HepG2 (cell line): ENCODE results near the gene TRIM66. TPM values are rescaled to one million over a fixed set of nuclear protein-coding genes. Genes with fewer than 3 reads are reported as not detected.

Experiments used
- ATAC-seq: fragments of 200-7000 bp; cut with Tn5 transposase; 3 replicates; pipeline ENCODE4 v1.9.1; 2020; ENCODE audit warnings: mild to moderate bottlenecking, moderate library complexity
- BruUV-seq: library from RNA; stranded (reverse); fragments of 400-500 nt; replicated peaks from 2 replicates; lab custom pipeline; 2021; lab: Mats Ljungman, UMichigan
- CTCF ChIA-PET: fragments of 300-600 bp; formaldehyde crosslinking; extraction: SDS; loops from one replicate; lab custom pipeline; 2021; ENCODE audit warnings: low total read pairs, inconsistent platforms, low intra/inter-chr PET ratio; lab: Yijun Ruan, JAX
- POLR2A ChIA-PET: fragments of 350-600 bp; sonication (Branson Sonifier 250); formaldehyde crosslinking; loops from one replicate; lab custom pipeline; 2020; ENCODE audit warnings: antibody characterized with exemption, inconsistent platforms; lab: Yijun Ruan, JAX
- DNase-seq: peaks from one replicate; pipeline ENCODE4 v3.0.0-alpha.2; 2015; ENCODE audit warnings: low spot score
- FAIRE-seq: peaks from 3 replicates; lab custom pipeline; 2011; peaks lifted over from hg19 to GRCh38; lab: Jason Lieb, UNC
- H2AFZ ChIP-seq: one replicate; pipeline ENCODE4 v1.6.1; 2011; ENCODE audit warnings: low read length, inconsistent platforms
- H3K27ac ChIP-seq: fragments of 300-600 bp; 3 replicates; pipeline ENCODE4 v1.8.0; 2011; ENCODE audit warnings: mixed run types, mild to moderate bottlenecking, mixed read lengths, low read length, inconsistent platforms; ENCODE audit not compliant: insufficient read depth; ENCODE audit errors: extremely low read length
- H3K27me3 ChIP-seq, 2 experiments: fragments of 200-600 bp in 1 of 2; 2 replicates in 1 of 2; 3 replicates in 1 of 2; pipeline versions ENCODE4 v1.6.0 to v1.8.0; 2011; ENCODE audit warnings: low read length in 2 of 2, mild to moderate bottlenecking in 2 of 2, moderate library complexity in 2 of 2, inconsistent platforms in 1 of 2; ENCODE audit not compliant: insufficient read depth in 2 of 2, control insufficient read depth in 1 of 2
- H3K36me3 ChIP-seq, 2 experiments: fragments of 200-600 bp in 1 of 2; replicated peaks in 1 of 2; 2 replicates in 1 of 2; 3 replicates in 1 of 2; pipeline versions ENCODE4 v1.5.1 to v1.8.0; 2011; ENCODE audit warnings: low read length in 2 of 2, inconsistent platforms in 1 of 2; ENCODE audit not compliant: insufficient read depth in 2 of 2, control insufficient read depth in 1 of 2
- H3K4me1 ChIP-seq: 2 replicates; pipeline ENCODE4 v1.5.1; 2012; ENCODE audit warnings: low read length, inconsistent platforms; ENCODE audit not compliant: insufficient read depth
- H3K4me2 ChIP-seq: 2 replicates; pipeline ENCODE4 v1.6.0; 2011; ENCODE audit warnings: low read depth, low read length, inconsistent platforms
- H3K4me3 ChIP-seq, 3 experiments: fragments of 200-600 bp in 1 of 3; sonication (generic), shearing (Covaris generic) in 1 of 3; replicated peaks in 1 of 3; 2 replicates each; pipeline ENCODE4 v1.5.1; 2011 to 2016; ENCODE audit warnings: low read length in 3 of 3, inconsistent platforms in 2 of 3, low read depth in 2 of 3, mild to moderate bottlenecking in 2 of 3, control low read depth in 1 of 3, mixed read lengths in 1 of 3; ENCODE audit not compliant: insufficient read depth in 1 of 3
- H3K79me2 ChIP-seq: one replicate; pipeline ENCODE4 v1.6.1; 2011; ENCODE audit warnings: low read length, inconsistent platforms; ENCODE audit not compliant: insufficient read depth
- H3K9ac ChIP-seq: 2 replicates; pipeline ENCODE4 v1.6.0; 2011; ENCODE audit warnings: mild to moderate bottlenecking, low read depth, low read length, inconsistent platforms; ENCODE audit not compliant: insufficient read depth
- H3K9me3 ChIP-seq: 2 replicates; pipeline ENCODE4 v1.5.1; 2012; ENCODE audit warnings: mild to moderate bottlenecking, low read length
- H4K20me1 ChIP-seq: 2 replicates; pipeline ENCODE4 v1.6.0; 2011; ENCODE audit warnings: inconsistent platforms, mild to moderate bottlenecking, low read length, moderate library complexity; ENCODE audit not compliant: insufficient read depth
- ARNTL ChIP-seq: sonication (generic); formaldehyde crosslinking; IDR thresholded peaks from 2 replicates; pipeline ENCODE4 v1.4.0; 2020; ENCODE audit warnings: mild to moderate bottlenecking, missing genetic modification reagents
- ATF1 ChIP-seq: IDR thresholded peaks from 2 replicates; pipeline ENCODE4 v1.6.1; 2016; ENCODE audit warnings: mild to moderate bottlenecking, control low read depth
- ATF7-NPFF ChIP-seq: sonication (generic); formaldehyde crosslinking; IDR thresholded peaks from 2 replicates; pipeline ENCODE4 v1.8.1; 2023; ENCODE audit warnings: mild to moderate bottlenecking, low read depth, missing genetic modification reagents, moderate library complexity
- CREM ChIP-seq, 2 experiments: sonication (generic) in 1 of 2; formaldehyde crosslinking in 1 of 2; IDR thresholded peaks; 2 replicates each; pipeline versions ENCODE4 v1.4.0 to v1.6.1; 2016 to 2020; ENCODE audit warnings: antibody characterized with exemption in 1 of 2, mild to moderate bottlenecking in 1 of 2, missing genetic modification reagents in 1 of 2
- GLI4 ChIP-seq: sonication (generic); formaldehyde crosslinking; IDR thresholded peaks from 2 replicates; pipeline ENCODE4 v1.5.1; 2020; ENCODE audit warnings: missing genetic modification reagents, mild to moderate bottlenecking, moderate library complexity, borderline replicate concordance
- RNF2 ChIP-seq: fragments of 450-650 bp; conservative IDR thresholded peaks from 2 replicates; pipeline ENCODE4 v1.6.1; 2016; ENCODE audit warnings: low read depth
- TMF1 ChIP-seq: sonication (generic); formaldehyde crosslinking; IDR thresholded peaks from 2 replicates; pipeline ENCODE4 v1.8.1; 2022; ENCODE audit warnings: low read depth, missing genetic modification reagents
- USF2 ChIP-seq, 2 experiments: sonication (generic) in 1 of 2; formaldehyde crosslinking in 1 of 2; IDR thresholded peaks; 2 replicates each; pipeline versions ENCODE4 v1.5.1 to v1.6.1; 2011 to 2020; ENCODE audit warnings: borderline replicate concordance in 1 of 2, low read depth in 1 of 2, low read length in 1 of 2, mild to moderate bottlenecking in 1 of 2, missing genetic modification reagents in 1 of 2, moderate library complexity in 1 of 2
- ZNF225 ChIP-seq: sonication (generic); formaldehyde crosslinking; IDR thresholded peaks from 2 replicates; pipeline ENCODE4 v1.4.0; 2020; ENCODE audit warnings: mild to moderate bottlenecking, missing genetic modification reagents
- WGBS: methylation state at CpG from one replicate; pipeline ENCODE4 v1.1.6; 2017; ENCODE audit warnings: low lambda C conversion rate; 5-methylcytosine and 5-hydroxymethylcytosine counted together
- in situ Hi-C: cut with HindIII; loops from 2 replicates; pipeline ENCODE4 v1.10.0; 2017; ENCODE audit warnings: low pct_unique_long_range_greater_than_20kb; ENCODE audit not compliant: extremely low pct_ligation_motif_present
- intact Hi-C: fragments of 100-400 bp; cut with micrococcal nuclease; formaldehyde crosslinking; loops from one replicate; pipeline ENCODE4 v1.10.0; 2022; ENCODE audit not compliant: unreplicated experiment
- polyA plus RNA-seq, 8 experiments: library from polyadenylated mRNA; depleted of rRNA in 3 of 8; stranded (reverse) in 7 of 8; unstranded in 1 of 8; fragments of >200 nt; fragmentation: Illumina TruSeq in 4 of 8; extraction: Trizol in 4 of 8; gene quantifications; 2 replicates each; pipeline versions ENCODE4 v1.2.1 to v1.2.3, GENCODE V29; 2011 to 2016; ENCODE audit warnings: low read depth in 4 of 8, missing spikeins in 1 of 8, mixed read lengths in 1 of 8; ENCODE audit not compliant: insufficient read depth in 1 of 8
- total RNA-seq, 5 experiments: library from RNA; depleted of rRNA; stranded (reverse); fragments of >200 nt; fragmentation: Illumina TruSeq; extraction: Trizol; gene quantifications; 2 replicates each; pipeline ENCODE4 v1.2.3, GENCODE V29; 2016; ENCODE audit warnings: low read depth in 1 of 5
- TF ChIP-seq, protein P1 (sequence below): IDR thresholded peaks from 2 replicates; pipeline ENCODE4 v1.6.1; 2018; ENCODE audit warnings: missing genetic modification reagents, mild to moderate bottlenecking, missing compliant biosample characterization

TRIM66 gene
- total and polyA plus RNA-seq, 2 of the 13 experiments (the other 11 are each of a cell fraction or from before 2014, with no cell fraction given) = 4.9 to 6.1 TPM

DNA sequence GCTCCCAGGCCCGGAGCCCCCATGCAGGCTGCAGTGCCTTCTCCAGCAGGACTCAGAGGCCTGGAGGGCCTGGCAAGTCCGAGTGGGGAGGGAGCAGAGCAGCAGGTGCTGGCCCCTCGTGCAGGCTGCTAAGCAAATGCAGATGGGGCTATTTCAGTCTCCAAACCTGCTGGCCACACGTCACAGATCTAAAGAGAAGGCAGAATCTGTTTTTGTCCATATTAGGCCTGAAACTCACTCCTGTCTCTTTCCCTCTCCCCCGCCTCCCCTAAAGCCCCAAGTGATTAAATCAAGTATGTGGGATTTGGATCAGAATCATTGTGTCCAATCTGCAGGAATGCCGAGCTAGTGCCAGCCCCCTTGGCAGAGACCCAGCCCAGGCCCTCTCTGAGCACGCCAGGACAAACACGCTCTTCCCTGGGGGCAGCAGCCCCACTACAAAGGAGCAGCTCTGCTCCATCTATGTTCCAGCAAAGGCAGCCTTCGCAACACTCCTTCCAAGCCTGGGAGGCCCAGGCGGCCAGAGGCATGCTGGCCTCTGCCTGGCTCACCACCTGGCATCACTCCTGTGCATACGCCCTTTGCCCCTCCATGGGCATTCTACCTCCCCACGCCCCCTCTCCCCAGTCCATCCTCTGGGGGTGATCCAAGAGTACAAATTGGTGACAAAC lies 26.7 kb upstream of the TRIM66 start (continued):
- no peak for TF ChIP-seq USF2 (IDR thresholded peaks at IDR 0.05; ENCODE audit: low read depth, low read length)
- TF ChIP-seq USF2 (CRISPR knock-in tag; IDR thresholded peaks at IDR 0.05; ENCODE audit: borderline replicate concordance) = no peak
- no peak for TF ChIP-seq ZNF225 (CRISPR knock-in tag)
- TF ChIP-seq ATF1 (CRISPR knock-in tag) = no peak
- TF ChIP-seq ATF7-NPFF = no peak
- no peak for TF ChIP-seq ARNTL
- no peak for TF ChIP-seq GLI4 (CRISPR knock-in tag)
- no peak for TF ChIP-seq RNF2
- no peak for TF ChIP-seq CREM (IDR thresholded peaks at IDR 0.05)
- no peak for TF ChIP-seq CREM (CRISPR knock-in tag; IDR thresholded peaks at IDR 0.05)

DNA sequence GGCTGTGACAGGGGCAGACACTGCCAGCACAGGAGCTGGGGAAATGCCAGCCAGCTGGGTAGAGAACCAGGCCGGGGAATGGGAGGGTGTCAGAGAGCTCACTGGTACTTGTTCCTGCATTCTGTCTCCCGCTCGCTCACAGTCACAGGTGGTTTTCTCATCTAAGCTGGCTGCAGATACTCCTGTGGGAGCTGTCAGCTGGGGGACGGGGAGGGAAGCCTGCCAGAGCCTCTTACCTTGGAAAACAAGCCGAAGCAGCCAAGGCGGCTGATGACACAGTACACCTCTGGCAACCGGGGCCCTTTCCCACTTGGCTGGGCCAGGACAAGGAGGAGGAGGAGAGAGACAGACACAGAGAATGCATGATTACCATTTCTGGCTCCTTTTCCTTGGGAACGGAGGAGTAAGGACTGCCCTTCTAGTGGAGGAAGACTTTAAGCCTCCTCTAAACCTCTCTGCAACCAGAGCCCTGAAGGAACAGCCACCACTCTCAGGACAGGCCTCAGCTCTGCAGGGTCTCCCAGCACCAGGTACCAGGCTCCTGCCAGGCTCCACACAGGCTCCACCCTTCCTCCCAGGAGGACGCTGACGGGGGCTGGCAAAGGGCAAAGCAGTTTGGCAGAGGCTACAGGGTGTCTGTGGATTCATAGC lies 25.2 kb upstream of the TRIM66 start:
- WGBS = 96% methylated on average over 10 of the region's 10 CpGs
- no peak for ATAC-seq
- Histone ChIP-seq H3K4me2 (no peak overlapping the region), H3K27ac (no peak overlapping the region), H3K27me3 (no peaks in the 10 kb centered on the region), H3K4me3 (no peak overlapping the region), H3K9me3 (no peaks in the 10 kb centered on the region), H3K36me3 (peaks cover 6 to 28% of the 10 kb centered on the region in 2 experiments; a peak in 3 of 5 replicates), H4K20me1 (no peaks in the 10 kb centered on the region), H3K4me1 (no peaks in the 10 kb centered on the region; the same call in 1 of the 2 replicates), H2AFZ (no peak overlapping the region), H3K79me2 (no peaks in the 10 kb centered on the region), H3K9ac (no peak overlapping the region)
- ChIA-PET CTCF (no interaction called here), POLR2A (no interaction called here)
- intact Hi-C loops (no loop called here), in situ Hi-C loops (no loop called here)
- no TSS peak for BruUV-seq
- FAIRE-seq = no peak
- no peak for DNase-seq
- TF ChIP-seq, protein P1, sequence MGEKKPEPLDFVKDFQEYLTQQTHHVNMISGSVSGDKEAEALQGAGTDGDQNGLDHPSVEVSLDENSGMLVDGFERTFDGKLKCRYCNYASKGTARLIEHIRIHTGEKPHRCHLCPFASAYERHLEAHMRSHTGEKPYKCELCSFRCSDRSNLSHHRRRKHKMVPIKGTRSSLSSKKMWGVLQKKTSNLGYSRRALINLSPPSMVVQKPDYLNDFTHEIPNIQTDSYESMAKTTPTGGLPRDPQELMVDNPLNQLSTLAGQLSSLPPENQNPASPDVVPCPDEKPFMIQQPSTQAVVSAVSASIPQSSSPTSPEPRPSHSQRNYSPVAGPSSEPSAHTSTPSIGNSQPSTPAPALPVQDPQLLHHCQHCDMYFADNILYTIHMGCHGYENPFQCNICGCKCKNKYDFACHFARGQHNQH (CRISPR knock-in tag) = no peak
- TF ChIP-seq TMF1 (CRISPR knock-in tag) = no peak
